Measurements from ENCODE around the gene CLDN4.

Gene CLDN4

DNA sequence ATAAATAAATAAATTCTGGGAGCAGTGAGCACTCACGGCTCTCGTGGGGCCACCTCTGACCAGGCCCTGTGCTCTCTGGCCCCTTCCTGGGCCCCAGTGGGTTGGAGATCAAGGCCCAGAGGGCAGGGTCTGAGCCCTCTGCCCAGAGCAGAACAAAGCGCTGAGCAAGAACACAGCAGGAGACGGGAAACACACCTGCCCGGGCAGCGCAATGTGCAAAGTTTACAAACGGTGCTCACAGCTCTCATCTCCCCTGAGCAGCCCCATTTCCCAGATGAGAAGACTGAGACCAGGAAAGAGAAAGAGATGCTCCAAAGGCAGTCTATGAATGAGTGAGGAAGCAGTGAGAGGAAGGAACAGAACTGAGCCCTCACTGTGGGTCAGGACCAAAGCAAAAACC, 8.5 kb downstream of the CLDN4 start:
- TF ChIP-seq POLR2AphosphoS5 (IDR thresholded peaks at IDR 0.05; ENCODE audit: low read depth) (no peak), GABPA (IDR thresholded peaks at IDR 0.05; ENCODE audit: low read depth) (no peak), SPI1 (IDR thresholded peaks at IDR 0.05; ENCODE audit: borderline replicate concordance, low read depth) (no peak)
- TF ChIP-seq, protein P1, sequence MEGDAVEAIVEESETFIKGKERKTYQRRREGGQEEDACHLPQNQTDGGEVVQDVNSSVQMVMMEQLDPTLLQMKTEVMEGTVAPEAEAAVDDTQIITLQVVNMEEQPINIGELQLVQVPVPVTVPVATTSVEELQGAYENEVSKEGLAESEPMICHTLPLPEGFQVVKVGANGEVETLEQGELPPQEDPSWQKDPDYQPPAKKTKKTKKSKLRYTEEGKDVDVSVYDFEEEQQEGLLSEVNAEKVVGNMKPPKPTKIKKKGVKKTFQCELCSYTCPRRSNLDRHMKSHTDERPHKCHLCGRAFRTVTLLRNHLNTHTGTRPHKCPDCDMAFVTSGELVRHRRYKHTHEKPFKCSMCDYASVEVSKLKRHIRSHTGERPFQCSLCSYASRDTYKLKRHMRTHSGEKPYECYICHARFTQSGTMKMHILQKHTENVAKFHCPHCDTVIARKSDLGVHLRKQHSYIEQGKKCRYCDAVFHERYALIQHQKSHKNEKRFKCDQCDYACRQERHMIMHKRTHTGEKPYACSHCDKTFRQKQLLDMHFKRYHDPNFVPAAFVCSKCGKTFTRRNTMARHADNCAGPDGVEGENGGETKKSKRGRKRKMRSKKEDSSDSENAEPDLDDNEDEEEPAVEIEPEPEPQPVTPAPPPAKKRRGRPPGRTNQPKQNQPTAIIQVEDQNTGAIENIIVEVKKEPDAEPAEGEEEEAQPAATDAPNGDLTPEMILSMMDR (IDR thresholded peaks at IDR 0.05; ENCODE audit: insufficient read depth, low read length), result no peak
- TF ChIP-seq, protein P2, sequence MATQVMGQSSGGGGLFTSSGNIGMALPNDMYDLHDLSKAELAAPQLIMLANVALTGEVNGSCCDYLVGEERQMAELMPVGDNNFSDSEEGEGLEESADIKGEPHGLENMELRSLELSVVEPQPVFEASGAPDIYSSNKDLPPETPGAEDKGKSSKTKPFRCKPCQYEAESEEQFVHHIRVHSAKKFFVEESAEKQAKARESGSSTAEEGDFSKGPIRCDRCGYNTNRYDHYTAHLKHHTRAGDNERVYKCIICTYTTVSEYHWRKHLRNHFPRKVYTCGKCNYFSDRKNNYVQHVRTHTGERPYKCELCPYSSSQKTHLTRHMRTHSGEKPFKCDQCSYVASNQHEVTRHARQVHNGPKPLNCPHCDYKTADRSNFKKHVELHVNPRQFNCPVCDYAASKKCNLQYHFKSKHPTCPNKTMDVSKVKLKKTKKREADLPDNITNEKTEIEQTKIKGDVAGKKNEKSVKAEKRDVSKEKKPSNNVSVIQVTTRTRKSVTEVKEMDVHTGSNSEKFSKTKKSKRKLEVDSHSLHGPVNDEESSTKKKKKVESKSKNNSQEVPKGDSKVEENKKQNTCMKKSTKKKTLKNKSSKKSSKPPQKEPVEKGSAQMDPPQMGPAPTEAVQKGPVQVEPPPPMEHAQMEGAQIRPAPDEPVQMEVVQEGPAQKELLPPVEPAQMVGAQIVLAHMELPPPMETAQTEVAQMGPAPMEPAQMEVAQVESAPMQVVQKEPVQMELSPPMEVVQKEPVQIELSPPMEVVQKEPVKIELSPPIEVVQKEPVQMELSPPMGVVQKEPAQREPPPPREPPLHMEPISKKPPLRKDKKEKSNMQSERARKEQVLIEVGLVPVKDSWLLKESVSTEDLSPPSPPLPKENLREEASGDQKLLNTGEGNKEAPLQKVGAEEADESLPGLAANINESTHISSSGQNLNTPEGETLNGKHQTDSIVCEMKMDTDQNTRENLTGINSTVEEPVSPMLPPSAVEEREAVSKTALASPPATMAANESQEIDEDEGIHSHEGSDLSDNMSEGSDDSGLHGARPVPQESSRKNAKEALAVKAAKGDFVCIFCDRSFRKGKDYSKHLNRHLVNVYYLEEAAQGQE (IDR thresholded peaks at IDR 0.05; ENCODE audit: insufficient replicate concordance, low read depth), result no peak
- Histone ChIP-seq H3K4me3 (replicated peaks; ENCODE audit: insufficient read depth, low read length) (no peak overlapping the region), H3K27ac (replicated peaks) (no peak overlapping the region), H3K27me3 (ENCODE audit: insufficient read depth, poor library complexity, severe bottlenecking) (peaks cover 2% of the 10 kb centered on the region)
- DNase-seq (ENCODE audit: low read depth in 1 of 2, low spot score in 1 of 2), result no peak

DNA sequence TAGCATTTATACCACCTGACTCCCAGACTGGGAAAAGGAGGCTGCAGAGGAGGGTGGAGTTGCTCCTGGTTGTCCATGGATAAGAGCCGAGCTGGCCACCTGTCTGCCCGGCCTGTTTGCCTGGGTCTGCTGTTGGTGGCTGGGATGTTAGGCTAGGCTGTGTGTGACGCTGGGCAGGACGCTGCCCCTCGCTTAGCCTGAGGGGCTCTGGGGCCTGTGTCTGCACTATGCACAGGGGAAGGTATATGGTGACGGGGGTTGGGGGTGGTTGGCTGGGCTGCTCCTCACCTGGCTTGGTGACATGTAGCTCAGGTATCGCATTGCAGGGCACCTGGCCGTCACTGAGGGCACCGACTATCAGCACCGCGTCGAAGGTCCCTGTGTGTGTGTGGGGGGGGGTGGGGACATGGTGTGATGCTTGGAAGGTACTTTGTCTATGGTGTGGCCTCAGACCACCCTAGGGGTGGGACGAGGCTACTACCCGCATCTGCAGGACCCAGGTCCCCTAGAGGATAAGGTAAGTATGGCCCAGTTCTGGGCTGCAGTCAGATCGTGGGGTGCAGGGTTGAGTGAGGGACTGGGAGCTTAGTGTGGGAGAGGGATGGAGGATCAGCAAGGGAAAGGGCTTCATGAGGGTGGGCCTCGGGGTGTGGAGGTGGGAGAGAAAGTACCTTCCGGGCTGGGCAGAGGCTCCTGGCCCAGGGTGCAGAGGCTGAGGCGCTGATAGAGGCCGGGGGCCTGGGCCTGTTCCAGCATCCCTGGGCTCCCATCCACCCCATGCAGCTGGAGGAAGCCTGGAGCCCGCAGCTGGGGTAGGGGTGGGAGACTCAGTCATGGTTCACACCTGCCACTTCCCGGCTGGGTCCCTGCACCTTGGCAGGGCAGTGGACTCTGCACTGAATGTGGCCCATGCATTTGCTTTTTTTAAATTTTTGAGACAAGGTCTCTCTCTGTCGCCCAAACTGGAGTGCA, 9.2 kb downstream of the CLDN4 start:
- Histone ChIP-seq H3K27ac (replicated peaks) (no peak overlapping the region), H3K4me3 (replicated peaks; ENCODE audit: insufficient read depth, low read length) (no peak overlapping the region), H3K27me3 (ENCODE audit: insufficient read depth, poor library complexity, severe bottlenecking) (peaks cover 2% of the 10 kb centered on the region)
- DNase-seq (ENCODE audit: low read depth in 1 of 2, low spot score in 1 of 2), result no peak
- TF ChIP-seq, protein P1 (IDR thresholded peaks at IDR 0.05; ENCODE audit: insufficient read depth, low read length), result no peak
- TF ChIP-seq SPI1 (IDR thresholded peaks at IDR 0.05; ENCODE audit: borderline replicate concordance, low read depth) (no peak), POLR2AphosphoS5 (IDR thresholded peaks at IDR 0.05; ENCODE audit: low read depth) (no peak)
- TF ChIP-seq, protein P2 (IDR thresholded peaks at IDR 0.05; ENCODE audit: insufficient replicate concordance, low read depth), result no peak

DNA sequence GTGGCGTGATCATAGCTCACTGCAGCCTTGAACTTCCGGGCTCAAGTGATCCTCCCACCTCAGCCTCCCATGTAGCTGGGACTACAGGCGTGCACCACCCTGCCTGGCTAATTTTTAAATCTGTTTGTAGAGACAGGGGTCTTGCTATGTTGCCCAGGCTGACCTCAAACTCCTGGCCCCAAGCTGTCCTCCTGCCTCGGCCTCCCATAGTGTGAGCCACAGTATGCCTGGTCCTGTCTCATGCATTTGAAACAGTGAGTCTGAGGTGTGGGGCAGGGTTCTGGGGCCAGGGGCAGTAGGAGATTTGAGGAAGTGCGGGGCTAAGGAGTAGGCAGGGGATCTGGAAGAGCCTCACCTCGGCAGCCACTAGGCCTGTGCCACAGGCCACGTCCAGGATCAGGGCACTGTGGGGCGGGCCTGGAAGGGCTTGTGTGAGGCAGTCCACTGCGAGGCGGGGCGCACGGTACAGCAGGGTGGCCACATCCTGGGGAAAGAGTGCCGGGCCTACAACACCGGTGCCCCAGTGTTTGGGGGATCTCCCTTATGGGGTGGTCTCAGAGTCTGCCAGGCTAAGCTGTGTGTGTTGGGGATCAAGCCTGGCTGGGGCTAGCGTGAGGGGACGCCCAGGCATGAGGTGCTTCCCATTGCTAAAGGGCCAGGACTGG, 10.1 kb downstream of the CLDN4 start:
- Histone ChIP-seq H3K27ac (replicated peaks) (no peak overlapping the region), H3K4me3 (replicated peaks; ENCODE audit: insufficient read depth, low read length) (no peak overlapping the region), H3K27me3 (ENCODE audit: insufficient read depth, poor library complexity, severe bottlenecking) (peaks cover 2% of the 10 kb centered on the region)
- no peak for DNase-seq (ENCODE audit: low read depth in 1 of 2, low spot score in 1 of 2)
- peak; percentile 50; the same call in 1 of the 2 replicates for TF ChIP-seq SPI1 (IDR thresholded peaks at IDR 0.05; ENCODE audit: borderline replicate concordance, low read depth)
- TF ChIP-seq, protein P2 (IDR thresholded peaks at IDR 0.05; ENCODE audit: insufficient replicate concordance, low read depth), result no peak
